GM19043 (cell line): ENCODE results near the gene HLA-DRB5.
"Not testable (repeated sequence)": the region's sequence is repeated elsewhere in the genome, so short reads cannot be mapped to it uniquely, and the experiment has no call there.

Source experiments
- ATAC-seq: cut with Tn5 transposase; IDR thresholded peaks from one replicate; pipeline ENCODE4 v1.9.1; 2021; ENCODE audit warnings: low read depth; ENCODE audit not compliant: unreplicated experiment

Gene HLA-DRB5

DNA sequence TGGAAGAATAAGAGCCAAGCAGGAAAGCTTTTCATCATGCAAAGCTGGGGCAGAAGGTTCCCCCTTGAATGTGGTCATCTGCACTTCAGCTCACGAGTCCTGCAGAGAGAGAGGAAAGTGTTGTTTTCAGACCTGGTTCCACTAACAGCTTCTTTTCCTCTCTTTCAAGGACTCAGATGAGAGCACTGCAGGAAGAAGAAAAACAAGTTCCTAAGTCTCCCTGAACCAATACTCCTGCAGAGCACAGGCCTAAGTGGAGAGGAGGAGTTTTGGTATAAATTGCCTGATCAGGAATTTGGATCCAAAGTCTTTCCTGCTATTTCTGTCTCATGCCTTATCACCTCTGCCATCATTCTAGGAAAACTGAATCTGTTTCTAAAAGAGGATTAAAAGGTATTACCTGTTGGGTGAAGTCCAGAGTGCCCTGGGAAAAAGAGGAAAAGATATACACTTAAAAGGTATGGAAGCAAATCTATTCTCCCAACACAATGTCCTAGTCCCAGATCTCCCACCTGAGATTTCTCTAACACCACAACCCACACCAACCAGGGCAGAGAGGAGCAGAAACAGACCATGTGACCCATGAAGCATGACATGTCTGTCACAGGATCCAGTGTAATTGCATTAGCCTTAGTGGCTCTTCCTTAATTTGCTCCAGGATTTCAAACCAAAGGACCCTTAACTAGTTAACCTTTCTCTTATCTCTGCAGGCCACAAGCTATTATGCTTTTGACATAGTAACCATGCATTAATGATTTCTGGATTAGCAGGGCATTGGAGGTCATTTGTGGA, 12.2 kb downstream of the HLA-DRB5 start:
- no peak for ATAC-seq

DNA sequence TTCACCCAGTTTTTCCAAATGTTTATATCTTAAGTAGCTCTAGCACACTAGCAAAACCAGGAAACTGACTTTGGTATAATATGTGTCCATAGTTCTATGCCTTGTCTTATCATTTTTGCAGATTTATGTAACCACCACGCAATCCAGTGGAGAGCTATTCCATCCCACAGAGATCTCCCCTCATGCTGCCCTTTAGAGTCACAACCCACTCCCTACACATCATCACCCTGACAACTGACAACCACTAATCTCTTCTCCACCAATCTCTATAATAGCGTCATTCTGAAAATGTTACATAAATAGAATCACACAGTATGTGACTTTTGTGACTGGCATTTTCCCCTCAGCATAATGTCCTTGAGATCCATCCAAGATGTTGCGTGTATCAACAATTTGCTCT, 29.1 kb downstream of the HLA-DRB5 start:
- no peak for ATAC-seq

DNA sequence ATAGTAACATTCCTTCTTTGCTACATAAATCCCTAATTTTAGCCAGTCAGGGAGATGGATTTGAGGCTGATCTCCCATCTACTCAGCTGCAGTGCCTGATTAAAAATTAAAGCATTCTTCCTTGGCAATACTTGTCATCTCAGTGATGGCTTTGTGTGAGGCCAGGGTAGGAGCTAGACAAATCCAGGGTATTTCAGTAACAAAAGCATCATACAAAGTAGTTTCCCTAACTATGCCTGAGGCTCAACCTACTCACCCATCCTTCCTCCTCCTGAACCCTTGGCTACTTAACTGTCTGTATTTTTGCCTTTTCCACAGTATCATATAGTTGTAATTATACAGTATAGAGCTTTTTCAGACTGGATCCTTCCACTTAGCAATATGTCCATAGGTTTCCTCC, 37.7 kb downstream of the HLA-DRB5 start:
- ATAC-seq: no peak

DNA sequence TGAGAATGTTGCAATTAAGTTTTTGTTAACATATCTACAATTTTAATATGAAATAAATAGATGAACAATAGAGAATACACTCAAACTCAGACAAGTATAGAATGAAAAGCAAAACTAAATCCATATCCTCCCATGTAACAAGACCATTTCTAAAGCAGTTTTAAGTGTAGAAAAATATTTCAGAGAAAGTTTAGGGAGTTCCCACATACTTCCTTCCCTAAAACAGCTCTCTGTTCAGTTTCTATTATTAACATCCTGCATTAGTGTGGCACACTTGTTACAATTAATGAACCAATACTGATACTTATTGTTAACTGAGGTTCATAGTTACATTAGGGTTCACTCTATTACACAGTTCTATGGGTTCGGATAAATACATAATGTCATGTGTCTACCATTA, 38.4 kb downstream of the HLA-DRB5 start:
- ATAC-seq: no peak

DNA sequence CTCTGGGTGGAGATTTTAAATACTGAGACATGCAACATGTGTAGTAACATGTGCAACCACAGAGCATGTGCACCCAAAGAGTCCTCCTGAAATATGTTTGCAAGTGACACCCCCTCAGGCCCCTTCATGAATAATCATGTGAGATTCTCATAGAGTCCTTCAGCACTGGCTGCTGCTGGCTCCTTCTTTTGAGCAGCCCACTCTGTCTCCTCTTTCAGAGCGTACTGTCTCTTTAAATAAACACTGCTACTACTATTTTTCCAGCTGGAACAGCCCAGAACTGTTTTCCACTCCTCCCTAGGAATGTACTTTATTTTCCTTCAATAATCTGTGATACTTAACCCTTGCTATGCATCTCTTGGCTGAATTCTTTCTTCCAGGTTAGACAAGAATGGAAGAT, 42.0 kb downstream of the HLA-DRB5 start:
- no peak for ATAC-seq

DNA sequence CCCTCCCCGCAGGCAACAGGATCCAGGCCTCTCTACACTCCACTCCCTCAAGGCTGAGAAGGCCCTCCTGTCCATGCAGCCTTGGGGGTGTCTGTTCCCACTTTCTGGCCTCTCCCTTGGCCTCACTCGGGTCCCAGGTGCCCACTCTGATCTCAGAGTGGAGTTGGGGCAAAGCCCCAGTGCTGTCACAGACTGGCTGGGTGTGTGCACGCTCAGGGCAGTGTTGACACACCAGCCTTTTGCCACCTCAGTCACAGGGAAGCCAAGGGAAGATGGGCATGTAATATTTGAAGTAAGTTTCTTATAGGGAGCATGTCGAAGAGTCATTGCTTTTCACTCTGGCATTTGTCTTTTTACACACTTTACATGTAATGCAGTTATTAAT, 45.5 kb downstream of the HLA-DRB5 start:
- no peak for ATAC-seq

DNA sequence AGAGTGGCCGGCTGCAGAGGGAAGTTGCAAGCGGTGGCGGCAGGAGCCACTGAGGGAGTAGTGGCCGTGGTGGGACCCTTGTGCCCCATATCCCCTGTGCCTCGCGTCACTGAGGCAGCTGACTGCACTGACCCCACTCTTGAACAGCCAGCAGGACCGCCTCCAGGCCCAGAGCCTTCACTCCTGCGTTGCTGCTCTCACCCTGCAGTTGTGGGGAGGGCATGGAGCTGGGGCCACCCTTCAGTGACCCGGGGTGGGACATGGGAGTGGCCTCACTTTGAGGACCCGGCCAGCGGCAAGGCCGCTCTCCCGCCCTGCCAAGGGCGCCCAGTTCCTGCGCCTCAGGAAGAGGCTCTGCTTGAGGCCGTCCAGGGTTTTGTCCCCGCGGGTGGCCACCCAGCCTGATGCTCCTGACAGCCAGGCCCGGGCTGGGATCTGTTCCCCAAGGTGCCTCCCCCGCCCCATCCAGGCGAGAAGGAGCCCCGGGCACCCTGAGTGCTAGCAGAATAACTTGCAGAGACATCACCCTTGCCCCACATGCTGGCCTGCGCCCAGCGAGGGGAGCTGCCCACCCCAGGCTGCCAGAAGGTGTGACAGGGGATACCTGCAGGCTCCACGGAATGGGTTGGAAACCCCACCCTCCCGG, 46.0 kb downstream of the HLA-DRB5 start:
- ATAC-seq: no peak

DNA sequence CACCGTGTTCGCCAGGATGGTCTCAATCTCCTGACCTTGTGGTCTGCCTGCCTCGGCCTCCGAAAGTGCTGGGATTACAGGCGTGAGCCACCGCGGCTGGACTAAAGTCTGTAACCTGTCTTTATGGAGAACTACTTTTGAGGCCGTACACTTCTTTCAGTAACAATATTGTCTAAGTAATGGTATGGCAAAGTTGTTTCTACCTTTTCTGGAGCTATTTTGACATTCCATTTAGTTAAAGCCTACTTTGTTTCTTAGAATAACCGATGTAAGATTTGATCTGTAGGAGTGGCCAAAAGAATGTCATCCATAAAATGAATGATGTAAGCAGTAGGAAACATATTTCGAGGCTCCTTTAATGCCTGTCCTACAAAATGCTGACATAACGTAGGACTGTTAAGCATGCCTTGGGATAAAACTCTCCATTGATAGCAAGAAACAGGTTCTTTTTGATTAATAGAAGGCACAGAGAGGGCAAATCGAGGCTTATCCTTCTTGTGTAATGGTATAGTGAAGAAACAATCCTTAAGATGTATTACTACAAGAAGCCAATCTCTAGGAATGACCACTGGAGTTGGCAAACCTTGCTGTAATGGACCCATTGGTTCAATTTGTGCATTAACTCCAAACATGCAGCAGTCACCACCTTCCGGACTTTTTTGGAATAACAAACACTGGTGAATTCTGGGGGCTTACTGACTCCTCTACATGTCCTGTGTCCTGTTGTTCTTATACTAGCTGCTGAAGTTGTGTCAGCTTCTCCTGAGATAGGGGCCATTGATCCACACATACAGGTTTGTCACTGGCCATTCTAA, 54.5 kb downstream of the HLA-DRB5 start:
- ATAC-seq: no peak

DNA sequence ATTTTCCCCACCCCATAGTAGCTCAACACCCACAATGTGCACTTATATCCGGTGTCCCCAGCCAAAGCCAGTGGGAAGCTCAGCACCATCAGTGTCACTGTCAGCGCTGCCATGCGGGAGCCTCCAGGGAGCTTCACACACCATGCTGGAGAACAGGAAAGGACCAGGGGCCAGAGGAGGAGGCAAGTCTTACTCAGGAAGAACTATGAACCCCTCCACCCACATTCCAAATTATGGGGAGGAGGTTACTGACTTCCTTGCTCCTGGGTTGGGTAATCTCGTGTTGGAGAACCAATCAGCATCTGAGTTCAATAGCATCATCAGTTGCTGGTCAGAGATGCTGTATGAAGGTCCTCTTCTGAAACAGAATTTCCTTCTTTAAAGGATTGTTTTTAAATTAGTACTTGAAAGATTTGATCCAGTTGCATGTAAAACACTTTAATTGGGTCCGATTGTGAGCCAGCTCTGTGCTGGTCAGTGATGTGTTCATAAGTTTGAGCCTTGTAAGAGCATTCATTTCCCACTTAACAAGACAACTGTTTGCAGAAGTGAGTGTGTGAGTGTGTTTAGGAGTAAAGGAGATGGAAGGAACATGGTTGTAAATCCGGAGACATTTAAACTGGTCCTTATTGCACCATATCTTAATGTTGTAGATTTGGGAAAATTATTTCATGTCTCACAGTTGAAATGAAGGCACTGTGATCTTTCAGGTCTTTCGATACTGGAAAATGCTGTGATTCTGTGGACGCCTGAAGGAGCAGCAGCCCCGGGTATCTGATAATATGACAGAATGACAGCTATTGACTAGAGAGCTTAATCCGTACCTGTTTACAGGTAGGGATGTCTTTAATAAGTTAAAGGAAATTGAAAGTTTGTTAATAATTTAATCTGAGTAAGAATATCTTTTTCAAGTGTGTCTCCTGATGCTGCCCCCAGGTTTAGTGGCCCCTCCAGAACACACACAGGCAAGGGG, 56.4 kb downstream of the HLA-DRB5 start:
- peak; percentile 93 for ATAC-seq

DNA sequence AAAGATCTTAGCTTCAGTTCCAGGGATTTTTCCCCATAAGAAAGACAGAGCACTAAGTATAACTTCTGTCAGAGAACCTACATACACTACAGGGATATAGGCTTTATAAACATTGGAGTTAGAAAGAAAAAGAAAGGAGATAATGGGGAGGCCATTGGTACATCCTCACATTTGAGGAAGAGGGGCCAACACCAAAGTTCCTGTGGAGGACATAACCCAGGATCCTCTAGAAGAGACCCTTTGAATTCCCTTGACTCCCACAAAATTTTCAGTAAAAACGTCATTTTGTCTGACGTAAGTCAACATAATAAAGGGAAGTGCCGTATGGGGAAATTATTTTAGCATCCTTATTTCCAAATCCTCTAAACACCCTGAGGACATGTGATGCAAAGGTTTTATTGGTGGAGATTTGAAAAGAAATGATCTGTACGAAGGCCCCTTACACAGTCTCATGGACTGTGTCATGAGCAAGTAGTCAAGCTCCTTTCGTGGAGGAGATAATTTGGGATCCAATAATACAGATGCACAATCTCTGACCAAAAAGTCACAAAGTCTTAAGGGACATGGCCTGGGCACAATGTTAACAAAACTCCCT, 57.2 kb downstream of the HLA-DRB5 start:
- no peak for ATAC-seq

DNA sequence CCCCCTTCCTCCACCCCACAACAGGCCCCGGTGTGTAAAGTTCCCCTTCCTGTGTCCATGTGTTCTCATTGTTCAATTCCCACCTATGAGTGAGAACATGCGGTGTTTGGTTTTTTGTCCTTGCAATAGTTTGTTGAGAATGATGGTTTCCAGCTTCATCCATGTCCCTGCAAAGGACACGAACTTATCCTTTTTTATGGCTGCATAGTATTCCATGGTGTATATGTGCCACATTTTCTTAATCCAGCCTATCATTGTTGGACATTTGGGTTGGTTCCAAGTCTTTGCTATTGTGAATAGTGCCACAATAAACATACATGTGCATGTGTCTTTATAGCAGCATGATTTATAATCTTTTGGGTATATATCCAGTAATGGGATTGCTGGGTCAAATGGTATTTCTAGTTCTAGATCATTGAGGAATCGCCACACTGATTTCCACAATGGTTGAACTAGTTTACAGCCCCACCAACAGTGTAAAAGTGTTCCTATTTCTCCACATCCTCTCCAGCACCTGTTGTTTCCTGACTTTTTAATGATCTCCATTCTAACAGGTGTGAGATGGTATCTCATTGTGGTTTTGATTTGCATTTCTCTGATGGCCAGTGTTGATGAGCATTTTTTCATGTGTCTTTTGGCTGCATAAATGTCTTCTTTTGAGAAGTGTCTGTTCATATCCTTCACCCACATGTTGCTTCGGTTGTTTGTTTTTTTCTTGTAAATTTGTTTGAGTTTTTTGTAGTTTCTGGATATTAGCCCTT, 62.2 kb downstream of the HLA-DRB5 start:
- not testable (repeated sequence) for ATAC-seq
